GM21526 (cell line): ENCODE results near the gene CACYBP.

Source experiments
- ATAC-seq: cut with Tn5 transposase; IDR thresholded peaks from one replicate; pipeline ENCODE4 v1.9.1; 2021; ENCODE audit warnings: moderate library complexity; ENCODE audit not compliant: unreplicated experiment, low FRiP score

The CACYBP gene

DNA sequence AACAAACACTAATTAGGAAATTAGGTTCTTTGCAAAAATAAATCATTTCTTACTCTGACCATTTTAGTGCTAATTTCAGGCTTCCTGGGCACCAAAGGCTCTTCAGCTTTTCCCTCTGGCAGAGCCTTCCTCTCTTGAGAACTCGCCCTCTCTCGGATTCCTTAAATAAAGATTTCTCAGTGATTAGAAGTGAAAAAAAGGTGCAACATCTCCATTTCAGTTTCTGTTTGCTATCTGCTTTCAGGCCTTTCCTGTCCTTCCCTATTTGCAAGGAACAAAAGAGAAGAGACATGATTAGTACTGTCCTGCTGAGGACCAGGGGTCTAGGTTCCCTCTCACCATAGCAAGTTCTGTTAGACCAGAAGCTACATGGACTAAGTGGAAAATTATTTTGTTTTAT lies 27.8 kb upstream of the CACYBP start:
- ATAC-seq: no peak

DNA sequence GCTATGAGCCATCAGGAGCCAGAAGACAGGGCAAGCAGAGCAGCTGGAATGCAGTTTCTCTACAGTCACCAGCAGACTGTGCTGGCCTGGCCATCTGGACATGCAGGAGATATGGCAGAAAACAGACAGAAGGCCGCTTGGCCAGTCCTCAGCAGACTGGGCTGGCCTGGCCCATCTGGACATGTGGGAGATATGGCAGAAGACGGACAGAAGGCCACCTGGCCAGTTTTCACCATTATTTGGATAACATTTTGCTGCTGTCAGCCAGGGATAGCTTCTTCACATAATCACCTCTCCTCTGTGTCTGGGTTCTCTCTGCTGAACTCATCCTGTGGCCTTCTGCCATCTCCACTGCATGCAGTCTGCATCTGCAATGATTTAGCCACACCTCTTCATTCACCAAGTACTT lies 25.0 kb upstream of the CACYBP start:
- no peak for ATAC-seq

DNA sequence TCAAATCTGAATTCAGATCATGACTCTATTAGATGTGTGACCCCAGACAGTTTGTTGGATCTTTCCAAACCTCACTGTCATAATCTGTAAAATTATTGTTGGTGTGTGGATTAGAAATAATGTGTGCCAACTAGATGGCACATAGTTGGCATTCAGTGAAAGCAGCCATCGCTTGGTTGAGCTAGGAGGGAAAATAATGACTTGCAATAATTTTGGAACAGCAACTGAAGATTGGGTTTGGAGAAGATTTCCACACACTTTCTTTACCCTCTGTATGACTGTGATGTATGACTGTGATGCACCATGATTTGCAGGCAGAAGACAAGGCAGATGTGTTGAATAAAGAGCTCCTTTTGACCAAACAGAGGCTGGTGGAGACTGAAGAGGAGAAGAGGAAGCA lies 24.0 kb upstream of the CACYBP start:
- no peak for ATAC-seq

DNA sequence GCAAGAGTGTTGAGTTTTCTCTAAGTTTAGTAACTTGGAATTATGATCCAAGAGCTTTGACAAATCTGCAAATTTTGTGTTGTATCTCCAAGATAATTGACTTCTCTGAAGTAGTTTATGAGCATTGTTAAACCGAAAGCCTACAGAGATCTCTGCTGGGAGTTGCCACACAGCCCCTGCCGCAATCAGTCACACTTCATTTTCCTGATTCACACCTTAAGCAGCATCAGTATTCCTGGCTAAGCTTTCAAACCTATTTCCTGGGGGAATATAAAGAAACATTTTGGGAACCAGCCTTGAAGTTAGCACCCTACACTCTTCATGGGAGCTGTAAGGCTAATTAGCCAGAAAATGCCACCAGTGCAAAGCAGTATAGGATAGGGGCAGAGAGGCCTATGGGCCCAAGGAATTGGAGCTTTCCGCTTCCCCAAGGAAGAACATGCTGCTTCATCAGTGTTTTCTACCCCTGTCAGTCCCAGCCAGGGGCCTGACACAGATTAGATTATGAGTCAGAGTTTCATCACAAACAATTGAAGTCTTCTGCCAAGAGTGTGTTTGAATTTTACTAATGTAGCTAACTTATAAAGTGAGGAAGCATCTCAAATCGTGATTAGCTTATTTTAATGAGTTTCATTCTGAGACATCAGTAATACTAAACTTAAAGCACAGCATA lies 23.2 kb upstream of the CACYBP start:
- ATAC-seq: no peak

DNA sequence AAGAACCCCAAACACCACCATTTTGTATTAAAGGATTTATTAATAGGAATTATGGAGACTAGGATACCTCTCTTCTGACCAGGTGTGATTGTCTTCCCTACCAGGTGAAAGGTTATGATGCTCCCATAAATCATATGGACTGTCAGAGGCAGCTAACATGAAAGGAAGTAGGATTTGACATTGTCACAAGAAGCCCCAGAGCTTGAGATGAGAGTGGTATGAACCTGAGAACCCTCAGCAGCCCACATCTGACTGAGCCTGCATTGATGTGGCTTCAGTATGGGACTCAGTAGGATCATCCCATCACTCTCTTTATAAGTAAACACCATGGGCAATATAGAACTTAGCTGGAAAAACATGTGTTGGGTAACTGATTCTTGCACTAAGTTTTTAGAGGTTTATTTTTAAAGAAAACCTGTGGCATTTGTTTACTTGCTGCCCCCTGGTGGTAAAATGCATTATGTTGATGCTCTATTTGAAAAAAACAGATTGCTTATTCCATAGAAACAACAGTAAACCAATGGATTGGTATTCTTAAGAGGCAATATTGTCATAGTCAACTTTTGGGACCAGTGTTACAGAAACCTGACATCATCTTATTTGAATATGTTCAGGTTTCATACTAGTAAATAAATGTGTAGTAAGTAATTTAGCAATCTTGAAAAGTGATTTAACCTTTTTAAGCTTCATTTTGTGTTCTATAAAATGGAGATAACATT lies 16.6 kb upstream of the CACYBP start:
- no peak for ATAC-seq

DNA sequence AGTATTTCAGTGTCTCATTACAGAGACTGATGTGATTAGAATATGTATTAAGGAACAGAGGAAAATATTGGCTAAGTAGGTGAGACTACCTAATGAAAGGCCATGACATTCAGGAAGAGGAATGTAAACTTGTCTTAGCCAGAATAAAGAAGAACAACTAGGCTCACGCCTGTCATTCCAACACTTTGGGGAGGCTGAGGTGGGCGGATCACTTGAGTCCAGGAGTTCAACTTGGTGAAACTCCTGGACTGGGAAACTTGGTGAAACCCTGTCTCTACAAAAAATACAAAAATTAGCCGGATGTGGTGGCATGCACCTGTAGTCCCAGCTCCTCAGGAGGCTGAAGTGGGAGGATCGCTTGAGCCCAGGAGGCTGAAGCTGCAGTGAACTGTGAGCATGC lies 14.8 kb upstream of the CACYBP start:
- no peak for ATAC-seq

DNA sequence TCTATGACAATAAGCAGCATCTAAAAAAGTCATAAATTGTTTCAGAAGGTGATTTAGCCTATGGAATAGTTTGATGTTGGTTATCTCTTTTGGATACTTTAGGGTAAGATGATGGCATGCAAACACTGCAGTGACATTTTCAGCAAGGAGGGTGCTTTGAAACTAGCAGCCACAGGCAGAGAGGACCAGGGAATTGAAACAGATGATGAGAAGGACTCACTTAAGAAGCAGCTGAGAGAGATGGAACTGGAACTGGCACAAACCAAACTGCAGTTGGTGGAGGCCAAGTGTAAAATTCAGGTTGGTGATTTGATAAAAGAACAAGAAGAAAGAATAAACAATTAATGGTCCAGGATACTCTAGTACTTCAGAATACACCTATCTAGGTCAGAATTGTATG lies 11.2 kb upstream of the CACYBP start:
- ATAC-seq: no peak

DNA sequence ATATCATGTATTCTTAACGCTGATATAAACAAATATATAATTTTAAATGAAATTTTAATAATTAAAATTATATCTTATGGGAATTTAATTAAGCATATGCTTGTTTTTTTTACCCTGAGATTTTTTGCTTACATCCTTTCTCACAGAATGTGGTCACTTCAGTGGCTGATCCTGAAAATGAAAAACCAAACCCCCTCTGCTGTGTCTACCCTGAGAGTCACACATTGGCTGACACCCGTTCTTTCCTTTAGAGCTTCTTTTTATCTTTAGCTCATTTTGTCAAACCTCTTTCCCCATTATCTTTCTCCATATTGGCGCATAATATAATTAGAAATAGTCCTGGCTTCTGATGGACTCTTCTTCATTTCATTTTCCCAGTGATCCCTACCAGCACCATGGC lies 10.8 kb upstream of the CACYBP start:
- ATAC-seq: no peak

DNA sequence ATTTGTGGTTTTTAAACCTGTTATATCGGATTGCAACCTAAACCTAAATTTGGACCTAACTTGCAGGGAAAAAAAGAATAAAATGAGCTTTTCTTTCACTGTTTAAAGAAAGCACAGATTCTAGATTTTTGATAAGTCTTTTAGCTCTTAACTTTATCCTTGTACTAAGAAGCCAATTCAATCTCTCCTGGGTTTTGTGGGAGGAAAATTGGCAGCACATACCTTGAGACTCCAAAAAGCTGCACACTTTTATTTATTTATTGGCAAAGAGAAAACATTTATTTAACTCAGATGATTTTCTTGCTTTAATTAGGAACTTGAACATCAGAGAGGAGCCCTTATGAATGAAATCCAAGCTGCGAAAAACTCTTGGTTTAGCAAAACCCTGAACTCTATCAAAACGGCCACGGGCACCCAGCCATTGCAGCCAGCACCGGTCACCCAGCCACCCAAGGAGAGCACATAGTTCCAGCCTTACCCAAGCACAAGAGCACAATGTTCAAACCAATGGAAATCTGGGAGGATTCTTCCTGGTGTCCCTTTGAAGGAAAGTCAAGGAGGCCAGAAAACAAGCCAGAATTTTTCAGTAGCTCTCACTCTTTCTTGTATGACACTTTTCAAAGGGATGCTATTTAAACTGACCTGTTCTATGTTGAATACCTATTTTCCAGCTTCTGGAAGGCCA lies 10.1 kb upstream of the CACYBP start:
- ATAC-seq: no peak

DNA sequence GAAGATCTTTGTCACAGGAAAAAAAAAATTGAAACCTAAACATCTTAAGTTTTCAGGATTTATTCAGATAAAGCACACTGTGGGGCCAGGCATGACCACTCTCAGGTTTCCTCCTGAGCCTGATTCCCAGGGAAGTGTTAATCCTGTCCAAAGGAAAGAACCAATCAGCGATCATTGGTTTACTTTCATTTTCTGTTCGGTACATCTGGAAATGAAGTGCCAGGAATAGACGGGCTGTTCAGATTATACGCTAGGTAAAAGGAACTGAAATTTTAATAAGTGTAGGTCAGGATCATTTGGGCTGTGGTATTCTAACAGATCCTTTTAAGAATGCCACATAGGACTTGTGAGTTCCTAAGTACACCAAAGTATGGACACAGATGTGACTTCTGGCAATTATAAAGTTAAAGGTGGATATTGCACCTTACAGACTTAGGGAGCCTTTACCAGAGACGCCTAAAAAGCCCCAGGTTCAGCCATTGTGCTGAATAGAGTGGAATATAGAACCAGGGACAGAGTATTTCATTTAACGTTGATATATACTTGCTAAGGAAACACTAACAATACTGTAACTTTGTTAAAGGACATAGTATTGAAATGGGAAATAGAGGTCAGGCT lies 9.3 kb upstream of the CACYBP start:
- no peak for ATAC-seq

DNA sequence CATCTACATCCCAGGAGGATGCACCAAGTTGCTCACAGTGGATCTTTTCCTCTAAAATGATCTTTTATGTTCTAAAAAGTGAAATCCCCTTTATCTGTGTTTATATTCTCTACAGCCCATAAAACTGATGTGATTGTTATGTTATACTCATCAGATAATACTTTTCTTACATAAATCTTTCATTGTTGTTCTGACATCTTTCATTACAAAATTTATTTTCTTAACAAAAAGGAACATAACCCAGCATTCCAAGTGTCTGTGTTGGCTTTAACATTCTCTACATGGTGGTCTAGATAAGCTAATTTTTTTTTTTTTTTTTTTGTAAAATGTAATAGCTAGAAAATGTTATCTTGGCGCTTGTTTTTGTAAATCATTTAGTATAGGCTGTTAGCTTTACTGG lies 8.3 kb upstream of the CACYBP start:
- no peak for ATAC-seq

DNA sequence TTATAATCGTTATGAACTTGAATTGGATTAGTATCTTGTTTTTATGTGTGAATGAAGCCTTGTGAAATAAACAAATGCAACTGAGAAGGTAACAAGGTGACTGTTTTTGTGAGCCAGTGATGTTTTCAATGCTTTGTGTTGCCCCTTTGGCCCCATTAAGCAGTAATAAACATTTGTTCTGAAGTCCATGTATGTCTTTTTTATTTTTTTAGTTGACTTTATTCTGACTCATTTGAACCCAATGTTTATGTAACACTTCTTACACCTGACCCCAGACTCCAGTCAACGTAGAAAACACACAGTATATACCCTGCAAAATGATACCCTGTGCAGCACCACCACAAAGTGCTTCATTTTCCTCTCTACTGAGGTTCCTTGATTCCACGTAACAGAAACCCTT lies 4.6 kb upstream of the CACYBP start:
- ATAC-seq: no peak

DNA sequence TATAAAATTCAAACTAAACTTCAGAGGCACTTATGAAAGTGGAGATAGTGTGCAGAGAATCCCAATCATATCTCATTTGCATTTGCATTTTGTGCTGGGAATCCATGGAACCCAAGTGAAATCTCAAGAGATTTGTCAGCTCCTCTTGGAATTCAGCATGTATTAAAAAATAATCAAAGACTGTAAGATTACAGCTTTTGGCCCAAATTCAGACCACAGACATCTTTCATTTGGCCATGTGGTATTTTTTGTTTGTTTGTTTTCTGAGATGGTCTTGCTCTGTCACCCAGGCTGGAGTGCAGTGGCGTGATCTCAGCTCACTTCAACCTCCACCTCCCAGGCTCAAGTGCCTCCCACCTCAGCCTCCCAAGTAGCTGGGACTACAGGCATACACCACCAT lies 3.8 kb upstream of the CACYBP start:
- no peak for ATAC-seq

DNA sequence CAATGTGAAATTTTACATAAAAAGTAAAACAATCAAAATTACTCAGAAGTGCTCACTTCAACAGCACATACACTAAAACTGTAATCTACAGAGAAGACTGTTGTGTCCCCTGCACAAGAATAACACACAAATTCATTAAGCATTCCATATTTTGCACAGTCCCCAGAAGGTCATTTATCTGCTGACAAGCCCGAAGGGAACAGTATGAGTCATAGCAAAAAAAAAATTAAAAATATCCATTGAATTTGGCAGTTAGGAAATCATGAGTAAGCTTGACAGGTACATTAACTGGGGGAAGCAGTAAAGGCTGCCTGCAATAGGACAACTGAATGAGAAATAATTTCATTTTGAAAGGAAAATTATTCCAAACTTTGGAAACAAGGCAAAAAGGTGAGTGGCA lies 3.3 kb upstream of the CACYBP start:
- no peak for ATAC-seq

DNA sequence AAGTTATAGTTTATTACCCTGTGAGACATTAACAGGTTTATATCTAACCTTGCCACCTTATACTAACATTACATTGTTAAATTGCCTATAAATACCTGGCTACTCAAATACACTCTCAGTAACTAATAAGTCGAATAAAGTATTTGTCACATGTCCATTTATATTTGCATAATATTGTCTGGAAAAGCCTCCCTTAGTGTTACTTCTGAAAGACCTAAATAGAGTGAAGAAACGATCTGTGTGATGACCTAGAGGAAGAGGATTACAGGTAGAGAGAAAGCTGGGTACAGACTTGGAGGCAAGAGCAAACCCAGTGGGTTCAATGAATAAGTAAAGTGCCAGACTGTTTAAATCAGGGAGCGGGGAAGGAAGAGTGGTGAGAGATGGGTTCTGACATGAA lies 2.7 kb upstream of the CACYBP start:
- ATAC-seq: no peak

DNA sequence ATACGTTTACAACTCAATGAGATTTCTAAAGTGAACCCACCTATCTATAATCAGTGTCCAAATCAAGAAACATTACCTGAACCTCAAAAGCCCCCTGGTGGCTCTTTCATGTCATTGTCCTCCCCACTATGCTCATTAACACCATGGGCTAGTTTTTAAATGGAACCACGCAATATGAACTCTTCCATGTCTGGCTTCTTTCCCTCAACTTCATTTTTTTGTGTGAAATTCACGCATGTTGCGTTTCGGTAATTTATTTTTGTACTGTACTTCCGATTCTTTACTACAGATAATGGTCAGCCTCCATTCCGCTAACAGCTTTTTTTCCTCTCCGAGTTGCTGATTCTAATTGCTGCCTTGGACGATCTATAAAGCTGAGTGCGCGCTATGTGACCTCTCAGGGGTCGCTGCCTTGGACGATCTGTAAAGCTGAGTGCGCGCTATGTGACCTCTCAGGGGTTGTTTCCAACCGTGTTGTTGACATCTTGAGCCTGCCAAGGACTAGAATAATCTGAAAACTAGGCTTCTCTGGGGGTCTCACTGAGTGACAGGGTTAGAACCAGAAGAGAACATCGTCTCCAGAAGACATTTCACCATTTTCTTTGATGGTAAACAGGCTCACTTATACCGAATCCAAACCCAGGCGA lies 1.1 kb upstream of the CACYBP start:
- ATAC-seq: peak; percentile 22

DNA sequence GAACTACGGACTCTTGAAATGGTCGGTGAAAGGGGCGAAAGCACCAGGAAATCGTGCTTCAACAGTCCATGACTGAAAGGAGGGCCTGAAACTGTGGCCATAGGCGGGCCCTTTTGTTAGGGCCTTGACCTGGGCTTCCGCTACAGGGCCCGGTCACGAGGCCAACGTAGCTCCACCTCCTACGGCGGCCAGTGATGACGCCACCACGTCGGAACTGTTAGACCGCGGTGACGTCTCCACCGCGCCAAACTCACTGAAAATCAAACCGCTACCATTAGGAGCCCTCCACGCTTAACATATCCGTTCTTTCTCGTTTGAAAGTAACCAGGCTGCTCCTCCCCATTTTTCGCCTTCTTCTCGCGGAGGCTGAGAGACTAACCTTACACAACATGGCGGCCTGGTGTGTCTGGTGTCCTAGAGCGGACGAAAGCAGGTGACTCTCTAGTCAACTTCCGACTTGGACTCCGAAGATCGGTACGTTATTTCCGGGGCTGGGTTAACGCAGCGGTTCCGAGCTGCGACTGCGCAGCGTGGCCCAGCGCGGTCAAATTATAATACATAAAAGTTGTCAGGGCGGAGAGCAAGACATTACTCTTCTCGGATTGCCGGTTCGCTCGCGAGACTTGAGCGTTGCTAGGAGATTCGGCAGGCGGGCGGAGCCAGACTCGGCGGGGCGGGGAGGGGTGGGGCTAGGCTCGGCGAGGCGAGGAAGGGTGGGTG lies 371 bp upstream of the CACYBP start:
- peak; percentile 70 for ATAC-seq

DNA sequence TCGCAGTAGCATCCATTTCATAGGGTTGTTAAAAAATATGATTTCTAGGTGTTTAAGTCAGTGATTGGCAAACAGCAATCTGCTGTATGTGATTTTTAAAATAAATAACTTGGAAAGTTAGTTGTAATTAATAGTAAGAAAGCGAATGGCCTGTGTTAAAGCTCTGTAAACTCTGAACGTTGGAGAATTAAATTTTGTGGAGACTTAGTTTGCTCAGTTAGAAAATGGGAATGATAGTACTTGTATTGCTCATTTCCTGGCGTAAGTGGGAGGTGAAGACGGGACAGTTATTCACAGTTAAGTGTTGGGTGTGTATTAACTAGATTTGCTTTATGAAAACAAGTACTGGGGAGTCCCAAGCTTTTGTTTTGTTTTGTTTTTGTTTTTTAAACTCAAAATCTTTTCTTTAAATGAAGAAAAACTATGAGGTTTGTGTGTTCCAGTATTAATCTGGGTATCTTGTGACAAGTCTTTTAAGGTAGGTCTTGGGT lies 995 bp downstream of the CACYBP start:
- no peak for ATAC-seq

DNA sequence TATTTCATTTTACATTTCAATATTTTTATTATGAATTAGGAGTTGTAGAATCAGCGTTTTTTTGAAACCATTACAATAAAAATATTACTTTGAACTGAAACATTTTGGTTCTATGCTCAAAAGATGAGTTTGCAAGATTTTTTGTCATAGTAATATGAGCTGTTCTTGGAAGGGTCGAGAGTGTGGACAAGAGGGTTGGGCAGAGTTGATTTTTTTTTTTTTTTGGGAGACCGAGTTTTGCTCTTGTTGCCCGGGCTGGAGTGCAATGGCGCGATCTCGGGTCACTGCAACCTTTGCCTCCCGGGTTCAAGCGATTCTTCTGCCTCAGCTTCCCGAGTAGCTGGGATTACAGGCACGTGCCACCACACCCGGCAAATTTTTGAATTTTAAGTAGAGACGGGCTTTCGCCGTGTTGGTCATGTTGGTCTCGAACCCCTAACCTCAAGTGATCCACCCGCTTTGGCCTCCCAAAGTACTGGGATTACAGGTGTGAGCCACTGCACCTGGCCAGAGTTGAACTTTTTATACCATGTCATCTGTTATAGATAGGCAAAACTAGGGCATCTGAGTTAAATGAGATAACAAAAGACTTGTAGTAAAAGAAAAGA lies 3.3 kb downstream of the CACYBP start:
- ATAC-seq: no peak

DNA sequence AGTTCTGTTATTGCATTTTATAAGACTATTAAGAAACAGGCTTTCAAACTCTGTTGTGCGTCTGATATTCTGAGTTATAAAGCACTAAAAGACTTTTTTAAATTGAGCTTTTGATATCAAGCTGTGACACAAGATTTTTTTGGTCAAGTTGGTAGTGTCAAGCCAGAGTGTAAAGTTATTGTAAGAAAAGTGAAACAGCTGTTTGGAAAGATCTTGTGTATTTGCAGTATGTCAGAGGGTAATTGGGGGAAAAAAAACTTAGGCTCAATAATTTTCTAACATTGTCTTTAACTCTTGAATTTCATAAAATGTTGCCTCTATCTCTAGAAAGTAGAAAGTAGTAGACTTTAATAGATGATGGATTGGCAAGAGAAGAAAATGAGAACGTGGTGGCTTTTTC lies 3.8 kb downstream of the CACYBP start:
- no peak for ATAC-seq
